ENCODE data around the gene LTBP4. TPM values are rescaled to one million over a fixed set of nuclear protein-coding genes. Genes with fewer than 3 reads are reported as not detected.
"Not testable (repeated sequence)": the region's sequence is repeated elsewhere in the genome, so short reads cannot be mapped to it uniquely, and the experiment has no call there.

Gene LTBP4
- total RNA-seq, 1 experiment from 2014 or later = 64.4 TPM

- DNase-seq (ENCODE audit: low spot score); in situ Hi-C loops (cut with HindIII; ENCODE audit: low sequenced_read_pairs): not testable (repeated sequence)
Observed at GRCh38 chr19:40649903-40650675, 48.9 kb downstream of the LTBP4 start.

- DNase-seq (ENCODE audit: low spot score) = no peak
Observed at GRCh38 chr19:40650749-40651305, 49.7 kb downstream of the LTBP4 start.

GRCh38 chr19:40652303-40652702 lies 51.1 kb downstream of the LTBP4 start:
- in situ Hi-C loops (cut with HindIII; ENCODE audit: low sequenced_read_pairs); DNase-seq (ENCODE audit: low spot score): not testable (repeated sequence)

More at GRCh38 chr19:40650749-40651305, 49.7 kb downstream of the LTBP4 start:
- in situ Hi-C loops (cut with HindIII; ENCODE audit: low sequenced_read_pairs) = no loop called here

- DNase-seq (ENCODE audit: low spot score); in situ Hi-C loops (cut with HindIII; ENCODE audit: low sequenced_read_pairs): not testable (repeated sequence)
Observed at GRCh38 chr19:40655684-40656083, 54.5 kb downstream of the LTBP4 start.

GRCh38 chr19:40658031-40658430 lies 56.9 kb downstream of the LTBP4 start:
- DNase-seq (ENCODE audit: low spot score) = no peak
- in situ Hi-C loops (cut with HindIII; ENCODE audit: low sequenced_read_pairs) = no loop called here

- in situ Hi-C loops (cut with HindIII; ENCODE audit: low sequenced_read_pairs) = no loop called here
- no peak for DNase-seq (ENCODE audit: low spot score)
Observed at GRCh38 chr19:40659116-40659515, 57.9 kb downstream of the LTBP4 start.

- no peak for DNase-seq (ENCODE audit: low spot score)
- in situ Hi-C loops (cut with HindIII; ENCODE audit: low sequenced_read_pairs) = no loop called here
Observed at GRCh38 chr19:40659566-40659965, 58.4 kb downstream of the LTBP4 start.

GRCh38 chr19:40661616-40662015 lies 60.4 kb downstream of the LTBP4 start:
- DNase-seq (ENCODE audit: low spot score) = no peak
- in situ Hi-C loops (cut with HindIII; ENCODE audit: low sequenced_read_pairs) = no loop called here

GRCh38 chr19:40662925-40663694 lies 61.9 kb downstream of the LTBP4 start:
- in situ Hi-C loops (cut with HindIII; ENCODE audit: low sequenced_read_pairs) = no loop called here
- DNase-seq (ENCODE audit: low spot score) = peak; percentile 85

- DNase-seq (ENCODE audit: low spot score) = no peak
- in situ Hi-C loops (cut with HindIII; ENCODE audit: low sequenced_read_pairs) = no loop called here
Observed at GRCh38 chr19:40663695-40664692, 62.8 kb downstream of the LTBP4 start.

GRCh38 chr19:40666803-40667438 lies 65.8 kb downstream of the LTBP4 start:
- DNase-seq (ENCODE audit: low spot score) = no peak
- in situ Hi-C loops (cut with HindIII; ENCODE audit: low sequenced_read_pairs) = no loop called here

- DNase-seq (ENCODE audit: low spot score) = no peak
- in situ Hi-C loops (cut with HindIII; ENCODE audit: low sequenced_read_pairs) = no loop called here
Observed at GRCh38 chr19:40667602-40668001, 66.4 kb downstream of the LTBP4 start.

GRCh38 chr19:40668991-40669614 lies 67.9 kb downstream of the LTBP4 start:
- in situ Hi-C loops (cut with HindIII; ENCODE audit: low sequenced_read_pairs) = no loop called here
- no peak for DNase-seq (ENCODE audit: low spot score)

GRCh38 chr19:40671404-40671803 lies 70.2 kb downstream of the LTBP4 start:
- peak; percentile 86 for DNase-seq (ENCODE audit: low spot score)
- in situ Hi-C loops (cut with HindIII; ENCODE audit: low sequenced_read_pairs) = no loop called here

GRCh38 chr19:40672038-40672437 lies 70.9 kb downstream of the LTBP4 start:
- in situ Hi-C loops (cut with HindIII; ENCODE audit: low sequenced_read_pairs) = no loop called here
- DNase-seq (ENCODE audit: low spot score) = no peak

- DNase-seq (ENCODE audit: low spot score) = no peak
- in situ Hi-C loops (cut with HindIII; ENCODE audit: low sequenced_read_pairs) = no loop called here
Observed at GRCh38 chr19:40672573-40673299, 71.6 kb downstream of the LTBP4 start.

GRCh38 chr19:40673397-40673796 lies 72.2 kb downstream of the LTBP4 start:
- no peak for DNase-seq (ENCODE audit: low spot score)
- in situ Hi-C loops (cut with HindIII; ENCODE audit: low sequenced_read_pairs) = no loop called here

Measured in G401 (cell line).